Neural cell (in vitro differentiated cells): Measurements from ENCODE around the gene RABGGTA.

Source experiments
- CTCF ChIP-seq: fragments of 450-650 bp; IDR thresholded peaks from 2 replicates; pipeline ENCODE4 v1.5.1; 2014; ENCODE audit warnings: antibody characterized with exemption, mild to moderate bottlenecking, moderate library complexity; ENCODE audit not compliant: poor library complexity, severe bottlenecking
- EP300 ChIP-seq: fragments of 450-650 bp; conservative IDR thresholded peaks from 2 replicates; pipeline ENCODE4 v1.6.1; 2014; ENCODE audit warnings: antibody characterized with exemption, mild to moderate bottlenecking, moderate library complexity; ENCODE audit not compliant: poor library complexity, severe bottlenecking
- EZH2 ChIP-seq: fragments of 200-600, 300-800 bp; shearing (Covaris generic), sonication (generic); IDR thresholded peaks from 2 replicates; pipeline ENCODE4 v1.6.1; 2014; ENCODE audit warnings: antibody characterized with exemption, low read length, borderline replicate concordance, mild to moderate bottlenecking; ENCODE audit not compliant: insufficient read depth, poor library complexity, severe bottlenecking
- REST ChIP-seq: IDR thresholded peaks from 2 replicates; pipeline ENCODE4 v1.6.1; 2012; ENCODE audit warnings: borderline replicate concordance

GRCh38 chr14:24251880-24252288 lies 19.5 kb downstream of the RABGGTA start:
- TF ChIP-seq EP300 (no peak), EZH2 (no peak), CTCF (no peak), REST (no peak)
